ENCODE data around the gene ST6GALNAC3.

The ST6GALNAC3 gene

DNA sequence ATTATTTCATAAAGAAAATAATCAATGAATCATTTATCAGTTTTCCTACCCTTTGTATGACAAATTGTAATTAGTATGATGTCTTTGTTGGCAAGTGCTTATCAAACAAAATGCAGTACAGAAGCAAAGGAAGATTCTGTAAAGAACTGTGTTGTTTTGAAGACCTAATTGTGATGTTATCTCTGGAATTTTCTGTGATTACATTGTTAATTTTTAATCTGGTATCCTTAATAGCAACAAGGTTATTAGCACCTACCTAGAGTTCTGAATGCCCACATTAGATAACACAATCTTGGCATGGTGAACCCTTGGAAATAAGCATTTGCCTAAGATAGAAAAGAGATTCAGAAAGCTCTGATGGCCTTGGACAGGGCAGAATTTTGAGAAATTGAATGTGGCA lies 518.6 kb downstream of the ST6GALNAC3 start:
- DNase-seq (ENCODE audit: low read depth, low spot score) = no peak
- no peak overlapping the region for H3K27ac ChIP-seq (ENCODE audit: low read length)
- H3K27me3 ChIP-seq (ENCODE audit: control insufficient read depth, insufficient read depth, low read length) = no peaks in the 10 kb centered on the region

DNA sequence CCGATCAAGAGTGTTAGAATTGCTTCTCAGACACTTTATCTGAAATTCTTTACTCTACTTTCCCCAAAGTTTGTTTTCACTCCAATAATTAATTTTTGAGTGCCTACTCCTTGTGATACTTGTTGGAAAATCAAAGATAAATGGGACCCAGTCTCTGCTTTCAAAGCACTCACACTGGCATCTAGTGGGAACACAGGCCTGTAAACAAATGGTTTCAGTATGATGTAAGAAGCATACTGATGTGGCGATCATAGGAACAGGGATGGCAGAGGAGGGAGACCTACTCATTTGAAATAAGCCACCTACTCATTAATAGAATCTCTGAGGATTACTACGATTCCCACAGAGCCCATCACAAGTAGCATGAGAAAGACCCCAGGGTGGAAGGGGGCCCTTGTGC lies 519.1 kb downstream of the ST6GALNAC3 start:
- no peak for DNase-seq (ENCODE audit: low read depth, low spot score)
- H3K4me3 ChIP-seq (ENCODE audit: low read length) = no peak overlapping the region
- no peak overlapping the region for H3K27ac ChIP-seq (ENCODE audit: low read length)
- no peaks in the 10 kb centered on the region for H3K4me1 ChIP-seq (ENCODE audit: control insufficient read depth, insufficient read depth, low read length)
- H3K9me3 ChIP-seq (ENCODE audit: control insufficient read depth, insufficient read depth, low read length) = no peaks in the 10 kb centered on the region; the same call in 1 of the 2 replicates
- no peaks in the 10 kb centered on the region for H3K27me3 ChIP-seq (ENCODE audit: control insufficient read depth, insufficient read depth, low read length)
- WGBS (ENCODE audit: insufficient coverage, insufficient read length) = no CpG with 5 or more reads among the region's 3 CpGs
- no peaks in the 10 kb centered on the region for H3K36me3 ChIP-seq (ENCODE audit: control insufficient read depth, insufficient read depth, low read length)

More for the DNA sequence above, 518.6 kb downstream of the ST6GALNAC3 start:
- Histone ChIP-seq H3K36me3 (ENCODE audit: control insufficient read depth, insufficient read depth, low read length) (no peaks in the 10 kb centered on the region), H3K4me1 (ENCODE audit: control insufficient read depth, insufficient read depth, low read length) (no peaks in the 10 kb centered on the region), H3K9me3 (ENCODE audit: control insufficient read depth, insufficient read depth, low read length) (no peaks in the 10 kb centered on the region; the same call in 1 of the 2 replicates), H3K4me3 (ENCODE audit: low read length) (no peak overlapping the region)

DNA sequence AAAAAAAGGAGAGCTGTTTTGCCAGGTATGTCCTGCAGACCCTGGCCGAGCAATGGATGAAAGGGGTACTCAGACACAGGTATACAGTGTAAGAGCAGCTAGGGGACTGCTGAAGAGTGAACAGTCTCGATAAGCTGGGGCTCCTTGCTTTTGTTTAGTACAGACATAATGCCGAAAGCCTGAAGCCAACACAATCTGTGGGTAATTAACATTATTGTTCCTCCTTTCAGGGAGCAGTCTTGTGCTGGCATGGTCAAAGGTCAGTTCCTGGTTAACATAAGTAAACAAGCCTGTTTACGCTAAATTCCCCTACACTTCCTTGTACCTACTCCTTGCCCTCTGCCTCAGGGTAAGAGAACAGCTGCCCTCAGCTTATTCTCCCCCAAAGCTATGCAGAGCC lies 520.5 kb downstream of the ST6GALNAC3 start:
- no CpG with 5 or more reads among the region's 4 CpGs for WGBS (ENCODE audit: insufficient coverage, insufficient read length)
- Histone ChIP-seq H3K4me1 (ENCODE audit: control insufficient read depth, insufficient read depth, low read length) (no peaks in the 10 kb centered on the region), H3K4me3 (ENCODE audit: low read length) (no peak overlapping the region), H3K9me3 (ENCODE audit: control insufficient read depth, insufficient read depth, low read length) (no peaks in the 10 kb centered on the region; the same call in 1 of the 2 replicates), H3K27ac (ENCODE audit: low read length) (no peak overlapping the region), H3K36me3 (ENCODE audit: control insufficient read depth, insufficient read depth, low read length) (no peaks in the 10 kb centered on the region), H3K27me3 (ENCODE audit: control insufficient read depth, insufficient read depth, low read length) (no peaks in the 10 kb centered on the region)
- no peak for DNase-seq (ENCODE audit: low read depth, low spot score)

DNA sequence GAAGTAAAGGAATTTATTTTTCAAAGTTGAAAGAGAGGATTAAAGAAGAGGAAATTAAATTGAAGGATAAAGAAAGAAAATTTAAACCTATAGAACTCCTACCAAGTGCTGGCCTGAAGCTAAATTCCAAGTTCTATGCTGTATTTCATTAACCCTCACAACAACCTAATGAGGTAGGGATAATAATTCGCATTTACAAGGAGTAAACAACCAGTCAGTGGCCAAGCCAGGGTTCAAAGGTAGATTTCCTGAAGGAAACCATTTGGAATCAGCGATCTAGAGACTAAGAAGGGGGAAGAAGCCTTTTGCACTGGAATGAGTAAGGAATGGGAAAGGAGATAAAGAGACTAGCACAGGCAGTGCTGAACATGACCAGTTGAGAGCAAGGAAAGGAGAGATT lies 526.9 kb downstream of the ST6GALNAC3 start:
- Histone ChIP-seq H3K27ac (ENCODE audit: low read length) (no peak overlapping the region), H3K36me3 (ENCODE audit: control insufficient read depth, insufficient read depth, low read length) (no peaks in the 10 kb centered on the region), H3K4me3 (ENCODE audit: low read length) (no peak overlapping the region), H3K4me1 (ENCODE audit: control insufficient read depth, insufficient read depth, low read length) (no peaks in the 10 kb centered on the region), H3K9me3 (ENCODE audit: control insufficient read depth, insufficient read depth, low read length) (no peaks in the 10 kb centered on the region), H3K27me3 (ENCODE audit: control insufficient read depth, insufficient read depth, low read length) (no peaks in the 10 kb centered on the region)
- no CpG with 5 or more reads among the region's 2 CpGs for WGBS (ENCODE audit: insufficient coverage, insufficient read length)
- no peak for DNase-seq (ENCODE audit: low read depth, low spot score)

DNA sequence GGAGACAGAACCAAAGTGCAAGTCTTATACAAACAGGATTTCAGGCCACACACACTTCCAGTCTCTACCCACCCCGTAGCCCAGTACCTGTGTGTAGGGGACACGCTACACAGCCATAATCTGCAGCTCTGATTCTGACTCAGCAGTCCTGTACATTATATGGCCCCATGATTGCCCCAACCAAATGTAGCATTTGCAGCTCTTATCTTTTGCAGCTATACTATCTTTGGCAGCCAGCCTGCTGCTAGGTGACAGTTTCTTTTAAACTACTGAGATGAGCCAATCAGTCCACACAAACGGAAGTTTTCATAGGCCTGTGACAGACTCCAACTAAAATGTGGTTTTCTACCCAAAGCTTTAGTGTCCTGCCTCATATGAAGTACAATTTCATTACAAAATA lies 533.2 kb downstream of the ST6GALNAC3 start:
- no peak overlapping the region for H3K4me3 ChIP-seq (ENCODE audit: low read length)
- H3K27ac ChIP-seq (ENCODE audit: low read length) = no peak overlapping the region
- no peaks in the 10 kb centered on the region for H3K4me1 ChIP-seq (ENCODE audit: control insufficient read depth, insufficient read depth, low read length)
- no peaks in the 10 kb centered on the region for H3K9me3 ChIP-seq (ENCODE audit: control insufficient read depth, insufficient read depth, low read length)
- H3K27me3 ChIP-seq (ENCODE audit: control insufficient read depth, insufficient read depth, low read length) = no peaks in the 10 kb centered on the region
- WGBS (ENCODE audit: insufficient coverage, insufficient read length) = no CpG with 5 or more reads among the region's 3 CpGs
- no peaks in the 10 kb centered on the region for H3K36me3 ChIP-seq (ENCODE audit: control insufficient read depth, insufficient read depth, low read length)
- DNase-seq (ENCODE audit: low read depth, low spot score) = no peak

DNA sequence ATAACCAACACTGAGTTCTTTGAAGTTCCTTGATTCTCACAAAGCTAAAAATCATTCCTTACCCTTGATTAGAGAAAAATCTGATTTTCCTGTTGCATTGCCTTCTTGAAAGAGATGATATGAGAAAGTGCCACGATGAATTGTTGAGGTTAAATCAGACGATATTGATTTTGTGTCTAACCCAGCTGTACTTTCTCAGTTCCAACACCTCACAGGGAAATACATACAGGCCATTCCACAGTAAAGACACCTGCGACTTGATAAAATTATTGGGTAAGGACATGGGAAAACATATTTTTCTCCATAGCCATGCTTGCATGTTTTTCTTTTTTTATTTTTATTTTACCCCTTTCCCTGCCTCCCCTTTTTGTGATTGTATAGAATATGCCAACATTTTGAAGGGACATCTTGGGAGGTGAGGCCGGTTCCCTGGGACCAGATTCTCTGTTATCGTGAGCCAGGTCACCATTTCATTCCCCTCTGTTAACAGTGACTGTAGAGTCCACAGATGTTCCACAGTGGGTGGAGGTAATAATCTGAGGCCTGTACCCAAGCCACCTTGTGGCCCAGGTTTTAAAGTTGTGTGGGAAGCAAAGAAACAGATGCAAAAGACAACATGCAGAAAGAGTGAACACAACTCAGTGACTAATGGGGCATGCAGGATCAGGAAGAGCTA lies 537.4 kb downstream of the ST6GALNAC3 start:
- no peak overlapping the region for H3K27ac ChIP-seq (ENCODE audit: low read length)
- H3K27me3 ChIP-seq (ENCODE audit: control insufficient read depth, insufficient read depth, low read length) = no peaks in the 10 kb centered on the region
- DNase-seq (ENCODE audit: low read depth, low spot score) = no peak
- no CpG with 5 or more reads among the region's 5 CpGs for WGBS (ENCODE audit: insufficient coverage, insufficient read length)
- no peaks in the 10 kb centered on the region for H3K9me3 ChIP-seq (ENCODE audit: control insufficient read depth, insufficient read depth, low read length)
- no peak overlapping the region for H3K4me3 ChIP-seq (ENCODE audit: low read length)
- no peaks in the 10 kb centered on the region for H3K36me3 ChIP-seq (ENCODE audit: control insufficient read depth, insufficient read depth, low read length)
- H3K4me1 ChIP-seq (ENCODE audit: control insufficient read depth, insufficient read depth, low read length) = no peaks in the 10 kb centered on the region

DNA sequence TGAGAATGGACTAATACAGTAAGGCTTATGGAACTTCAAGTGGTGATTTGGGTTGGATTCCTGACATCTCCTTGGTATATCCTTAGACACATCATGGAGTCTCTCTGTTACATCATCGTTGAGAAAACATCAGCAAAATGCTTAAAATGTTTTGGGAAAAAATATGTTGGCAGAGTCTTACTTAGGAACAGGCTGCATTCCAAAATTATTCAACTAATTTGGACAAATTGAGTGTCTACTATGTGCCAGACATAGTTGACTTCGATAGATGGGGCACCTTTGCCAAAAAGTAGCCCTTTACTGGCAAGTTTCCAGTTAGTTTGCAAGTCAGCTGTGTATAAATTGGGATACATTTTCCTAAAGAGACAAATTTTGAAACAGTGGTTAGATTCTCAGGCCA lies 539.3 kb downstream of the ST6GALNAC3 start:
- WGBS (ENCODE audit: insufficient coverage, insufficient read length) = no CpG with 5 or more reads among the region's 2 CpGs
- Histone ChIP-seq H3K27me3 (ENCODE audit: control insufficient read depth, insufficient read depth, low read length) (no peaks in the 10 kb centered on the region), H3K4me1 (ENCODE audit: control insufficient read depth, insufficient read depth, low read length) (no peaks in the 10 kb centered on the region), H3K9me3 (ENCODE audit: control insufficient read depth, insufficient read depth, low read length) (no peaks in the 10 kb centered on the region), H3K27ac (ENCODE audit: low read length) (no peak overlapping the region), H3K36me3 (ENCODE audit: control insufficient read depth, insufficient read depth, low read length) (no peaks in the 10 kb centered on the region), H3K4me3 (ENCODE audit: low read length) (no peak overlapping the region)
- DNase-seq (ENCODE audit: low read depth, low spot score) = no peak

DNA sequence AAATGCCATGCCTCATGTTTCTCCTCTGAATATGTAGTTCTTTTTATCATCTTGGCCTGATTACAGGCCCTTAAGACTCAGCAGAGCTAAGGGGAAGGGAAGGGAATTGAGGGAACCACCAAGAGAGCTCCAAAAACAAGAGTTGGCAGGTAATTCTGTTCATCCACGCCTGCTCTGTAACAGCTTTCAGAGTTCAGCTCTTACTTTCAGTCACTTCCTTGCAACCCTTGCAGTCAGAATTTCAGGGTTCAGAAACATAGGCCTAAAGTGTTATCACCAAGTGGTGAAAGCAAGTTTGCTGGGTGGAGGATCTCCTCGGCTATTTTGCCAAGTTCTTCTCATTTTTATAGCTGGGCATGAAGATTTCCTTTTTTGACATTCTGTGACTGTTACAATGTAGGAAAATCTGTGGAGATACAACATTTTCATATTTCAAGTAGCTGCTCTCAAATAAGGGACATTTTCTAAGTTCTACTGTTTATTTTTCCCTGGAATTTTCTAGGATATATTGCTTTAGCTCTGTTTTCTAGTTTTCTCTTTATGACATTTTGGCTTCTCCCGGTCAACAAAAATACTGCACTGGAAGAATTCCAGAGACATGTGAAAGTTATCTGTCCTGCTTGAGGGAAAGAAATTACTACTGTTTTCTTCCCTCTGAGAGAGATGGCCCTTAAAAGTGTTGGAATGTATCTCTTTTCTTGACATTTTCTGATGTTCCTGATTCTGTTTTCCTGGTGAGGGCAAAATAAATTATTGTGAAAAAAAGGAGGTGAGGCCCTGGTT lies 540.9 kb downstream of the ST6GALNAC3 start:
- Histone ChIP-seq H3K27me3 (ENCODE audit: control insufficient read depth, insufficient read depth, low read length) (no peaks in the 10 kb centered on the region), H3K9me3 (ENCODE audit: control insufficient read depth, insufficient read depth, low read length) (no peaks in the 10 kb centered on the region), H3K27ac (ENCODE audit: low read length) (no peak overlapping the region), H3K4me1 (ENCODE audit: control insufficient read depth, insufficient read depth, low read length) (no peaks in the 10 kb centered on the region), H3K4me3 (ENCODE audit: low read length) (no peak overlapping the region), H3K36me3 (ENCODE audit: control insufficient read depth, insufficient read depth, low read length) (no peaks in the 10 kb centered on the region)
- no CpG with 5 or more reads among the region's 3 CpGs for WGBS (ENCODE audit: insufficient coverage, insufficient read length)
- no peak for DNase-seq (ENCODE audit: low read depth, low spot score)

DNA sequence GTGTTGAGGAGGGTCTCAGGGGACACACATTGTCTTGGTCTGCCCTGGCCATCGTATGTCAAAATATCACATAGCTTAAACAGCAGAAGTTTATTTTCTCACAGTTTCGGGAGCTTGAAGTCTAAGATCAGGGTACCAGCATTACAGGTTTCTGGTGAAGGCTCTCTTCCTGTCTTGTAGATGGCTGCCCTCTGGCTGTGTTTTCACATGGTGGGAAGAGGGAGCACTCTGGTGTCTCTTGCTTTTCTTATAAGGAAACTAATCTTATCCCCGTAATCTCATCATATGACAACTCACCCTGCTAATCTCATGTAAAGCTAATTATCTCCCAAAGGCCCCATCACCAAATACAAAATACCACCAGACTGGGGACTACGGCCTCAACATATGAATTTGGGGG lies 545.8 kb downstream of the ST6GALNAC3 start:
- Histone ChIP-seq H3K4me1 (ENCODE audit: control insufficient read depth, insufficient read depth, low read length) (no peaks in the 10 kb centered on the region), H3K27me3 (ENCODE audit: control insufficient read depth, insufficient read depth, low read length) (no peaks in the 10 kb centered on the region), H3K9me3 (ENCODE audit: control insufficient read depth, insufficient read depth, low read length) (no peaks in the 10 kb centered on the region), H3K36me3 (ENCODE audit: control insufficient read depth, insufficient read depth, low read length) (no peaks in the 10 kb centered on the region), H3K4me3 (ENCODE audit: low read length) (no peak overlapping the region), H3K27ac (ENCODE audit: low read length) (no peak overlapping the region)
- no CpG with 5 or more reads among the region's 4 CpGs for WGBS (ENCODE audit: insufficient coverage, insufficient read length)
- DNase-seq (ENCODE audit: low read depth, low spot score) = no peak

DNA sequence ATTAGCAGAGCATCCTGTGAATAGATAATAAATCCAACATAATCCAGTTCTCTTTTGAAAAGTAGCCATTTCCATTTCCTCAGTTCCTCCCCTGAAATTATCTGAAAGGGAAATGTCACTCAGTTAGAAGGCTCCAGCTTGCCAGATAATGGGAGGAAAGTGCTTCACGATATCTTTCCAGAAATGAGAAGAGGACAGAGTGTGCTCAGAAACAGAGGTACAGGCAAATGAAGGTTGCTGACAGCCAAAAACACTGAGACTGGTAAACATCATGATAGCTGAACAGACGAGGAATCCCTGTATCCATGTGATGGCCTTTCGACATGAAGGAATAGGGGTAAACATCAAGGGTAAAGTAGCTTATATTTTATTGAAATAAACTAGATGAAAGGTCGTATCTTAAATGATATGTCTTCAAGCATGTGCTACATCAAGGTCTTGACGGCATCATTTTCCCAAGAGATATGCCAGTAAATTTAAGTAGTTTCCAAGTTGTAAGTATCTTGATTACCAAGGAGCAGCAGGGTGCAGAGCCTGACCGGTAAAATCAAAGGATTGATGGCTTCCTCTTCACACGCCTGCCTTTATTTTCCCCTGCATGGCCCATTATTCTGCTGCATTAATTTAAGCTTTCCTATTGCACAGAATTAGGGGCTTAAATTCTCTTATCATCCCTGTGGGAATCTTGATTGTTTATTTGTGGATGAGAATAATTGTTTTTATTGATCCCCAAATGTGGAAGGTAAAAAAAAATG lies 548.4 kb downstream of the ST6GALNAC3 start:
- DNase-seq (ENCODE audit: low read depth, low spot score) = no peak
- Histone ChIP-seq H3K36me3 (ENCODE audit: control insufficient read depth, insufficient read depth, low read length) (no peaks in the 10 kb centered on the region), H3K9me3 (ENCODE audit: control insufficient read depth, insufficient read depth, low read length) (no peaks in the 10 kb centered on the region), H3K4me1 (ENCODE audit: control insufficient read depth, insufficient read depth, low read length) (no peaks in the 10 kb centered on the region), H3K4me3 (ENCODE audit: low read length) (no peak overlapping the region), H3K27ac (ENCODE audit: low read length) (no peak overlapping the region), H3K27me3 (ENCODE audit: control insufficient read depth, insufficient read depth, low read length) (no peaks in the 10 kb centered on the region)
- no CpG with 5 or more reads among the region's 7 CpGs for WGBS (ENCODE audit: insufficient coverage, insufficient read length)
